ENCODE results near the gene PODNL1.

The PODNL1 gene

GRCh38 chr19:13892870-13893269 lies 45.3 kb downstream of the PODNL1 start:
- DNase-seq (ENCODE audit: low read depth in 3 of 3): no peak

- no peak for DNase-seq (ENCODE audit: low read depth in 3 of 3)
Observed at GRCh38 chr19:13890136-13890535, 48.1 kb downstream of the PODNL1 start.

GRCh38 chr19:13888281-13888680 lies 49.9 kb downstream of the PODNL1 start:
- no peak for DNase-seq (ENCODE audit: low read depth in 3 of 3)

- no peak for DNase-seq (ENCODE audit: low read depth in 3 of 3)
Observed at GRCh38 chr19:13887517-13887916, 50.7 kb downstream of the PODNL1 start.

GRCh38 chr19:13887018-13887436 lies 51.2 kb downstream of the PODNL1 start:
- no peak for DNase-seq (ENCODE audit: low read depth in 3 of 3)

- no peak for DNase-seq (ENCODE audit: low read depth in 3 of 3)
Observed at GRCh38 chr19:13885826-13886365, 52.3 kb downstream of the PODNL1 start.

- DNase-seq (ENCODE audit: low read depth in 3 of 3): no peak
Observed at GRCh38 chr19:13884726-13885591, 53.3 kb downstream of the PODNL1 start.

GRCh38 chr19:13883516-13884064 lies 54.6 kb downstream of the PODNL1 start:
- DNase-seq (ENCODE audit: low read depth in 3 of 3): no peak

GRCh38 chr19:13882836-13883235 lies 55.4 kb downstream of the PODNL1 start:
- no peak for DNase-seq (ENCODE audit: low read depth in 3 of 3)

- no peak for DNase-seq (ENCODE audit: low read depth in 3 of 3)
Observed at GRCh38 chr19:13882419-13882795, 55.8 kb downstream of the PODNL1 start.

GRCh38 chr19:13881692-13882418 lies 56.4 kb downstream of the PODNL1 start:
- peak in 1 of 3 experiments; percentile 44 for DNase-seq (ENCODE audit: low read depth in 3 of 3)

- no peak for DNase-seq (ENCODE audit: low read depth in 3 of 3)
Observed at GRCh38 chr19:13881251-13881691, 56.9 kb downstream of the PODNL1 start.
